HFF-Myc (cell line): ENCODE data around the gene VN1R2.
A peak's percentile ranks its signal among the peaks of the same experiment; 100 is the strongest.
"Not testable (repeated sequence)": the region's sequence is repeated elsewhere in the genome, so short reads cannot be mapped to it uniquely, and the experiment has no call there.

Experiments used
- DNase-seq: peaks from one replicate; pipeline ENCODE4 v3.0.0-alpha.2; 2011; ENCODE audit warnings: low read depth; ENCODE audit errors: extremely low read depth
- H3K4me3 ChIP-seq: replicated peaks from 2 replicates; pipeline ENCODE4 v1.5.1; 2011; ENCODE audit warnings: low read depth, mild to moderate bottlenecking, control low read depth, low read length
- TF ChIP-seq, protein P1 (sequence below): IDR thresholded peaks from 2 replicates; pipeline ENCODE4 v1.5.1; 2012; ENCODE audit warnings: mild to moderate bottlenecking, low read depth, low read length, control low read depth; ENCODE audit errors: missing control alignments

VN1R2 gene

DNA sequence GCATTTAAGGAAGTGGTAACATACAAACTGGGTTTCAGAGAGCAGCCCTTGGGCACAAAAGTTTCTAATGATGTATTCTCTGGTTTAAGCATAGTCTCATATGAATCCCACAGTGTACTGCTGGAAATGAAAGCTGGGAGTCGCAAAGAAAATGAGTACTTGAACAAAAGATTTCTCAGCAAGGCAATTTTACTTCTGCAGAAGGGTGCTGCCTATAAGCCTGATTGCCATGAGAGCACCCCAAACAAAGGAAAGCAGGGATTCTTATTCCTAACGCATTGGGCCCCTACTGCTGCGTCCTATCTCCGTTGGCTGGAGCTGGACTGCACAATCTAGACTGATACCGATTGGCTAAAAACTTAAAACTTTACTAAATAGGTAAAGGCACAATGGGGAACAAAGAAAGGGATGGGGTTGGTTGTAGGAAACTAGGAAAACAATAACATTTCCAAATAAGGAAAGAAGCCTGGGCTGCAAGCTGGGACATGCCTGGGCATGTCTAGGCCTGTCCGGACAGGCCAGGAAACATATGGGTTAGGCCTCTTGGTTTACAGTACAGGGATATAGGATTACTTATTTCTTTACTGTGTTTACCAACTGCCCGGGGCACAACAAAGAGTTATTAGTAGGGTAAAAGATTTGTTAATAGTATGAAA, 36.8 kb downstream of the VN1R2 start:
- TF ChIP-seq, protein P1, sequence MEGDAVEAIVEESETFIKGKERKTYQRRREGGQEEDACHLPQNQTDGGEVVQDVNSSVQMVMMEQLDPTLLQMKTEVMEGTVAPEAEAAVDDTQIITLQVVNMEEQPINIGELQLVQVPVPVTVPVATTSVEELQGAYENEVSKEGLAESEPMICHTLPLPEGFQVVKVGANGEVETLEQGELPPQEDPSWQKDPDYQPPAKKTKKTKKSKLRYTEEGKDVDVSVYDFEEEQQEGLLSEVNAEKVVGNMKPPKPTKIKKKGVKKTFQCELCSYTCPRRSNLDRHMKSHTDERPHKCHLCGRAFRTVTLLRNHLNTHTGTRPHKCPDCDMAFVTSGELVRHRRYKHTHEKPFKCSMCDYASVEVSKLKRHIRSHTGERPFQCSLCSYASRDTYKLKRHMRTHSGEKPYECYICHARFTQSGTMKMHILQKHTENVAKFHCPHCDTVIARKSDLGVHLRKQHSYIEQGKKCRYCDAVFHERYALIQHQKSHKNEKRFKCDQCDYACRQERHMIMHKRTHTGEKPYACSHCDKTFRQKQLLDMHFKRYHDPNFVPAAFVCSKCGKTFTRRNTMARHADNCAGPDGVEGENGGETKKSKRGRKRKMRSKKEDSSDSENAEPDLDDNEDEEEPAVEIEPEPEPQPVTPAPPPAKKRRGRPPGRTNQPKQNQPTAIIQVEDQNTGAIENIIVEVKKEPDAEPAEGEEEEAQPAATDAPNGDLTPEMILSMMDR: no peak
- no peak overlapping the region for H3K4me3 ChIP-seq
- peak; percentile 4 for DNase-seq

DNA sequence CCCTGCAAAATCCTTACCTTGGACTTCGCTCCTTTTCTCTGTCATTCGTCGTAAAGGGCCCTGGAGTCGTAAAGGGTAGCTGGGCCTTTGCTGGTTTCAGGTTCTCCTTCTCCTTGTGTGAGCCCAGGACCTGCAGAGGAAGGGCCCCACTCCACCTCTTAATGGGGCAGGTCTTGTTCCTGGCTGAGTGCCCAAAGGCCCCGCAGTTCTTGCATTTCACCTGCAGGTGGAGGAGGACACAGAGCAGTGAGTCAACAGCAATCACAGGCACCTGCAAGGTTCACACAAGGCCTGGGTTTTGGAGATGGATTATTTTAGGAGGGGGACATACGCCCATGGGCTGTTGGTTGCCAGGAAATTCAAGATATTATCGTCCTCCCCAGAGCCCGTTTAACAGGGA, 43.2 kb downstream of the VN1R2 start:
- not testable (repeated sequence) for H3K4me3 ChIP-seq, DNase-seq

DNA sequence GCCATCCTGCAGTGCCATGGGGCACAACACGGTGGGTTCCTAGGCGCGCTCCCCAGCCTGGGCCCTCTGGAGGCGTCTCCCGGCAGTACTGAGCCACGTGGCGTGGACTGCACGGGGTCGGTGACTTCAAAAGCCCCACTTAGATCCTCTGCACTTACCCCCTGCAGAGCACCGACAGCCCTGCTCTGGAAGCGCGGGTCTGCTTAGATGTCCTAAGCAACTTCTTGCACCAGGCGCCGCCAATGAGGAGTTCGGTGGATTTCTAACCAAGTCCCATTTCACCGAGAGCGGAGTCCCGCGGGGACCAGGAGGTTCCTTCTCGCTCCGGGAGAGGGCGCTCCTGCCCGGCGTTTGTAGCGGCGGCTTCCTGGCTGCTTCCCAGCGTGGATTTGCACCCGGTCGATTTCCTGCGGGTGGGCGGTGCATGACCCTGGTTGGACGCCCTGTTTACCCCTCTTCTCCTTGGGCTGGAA, 50.3 kb downstream of the VN1R2 start:
- TF ChIP-seq, protein P1: peak; percentile 28
- no peak overlapping the region for H3K4me3 ChIP-seq
- no peak for DNase-seq
